Kidney (tissue), 14 donors: ENCODE data around the gene SPAG5. TPM values are rescaled to one million over a fixed set of nuclear protein-coding genes. Genes with fewer than 3 reads are reported as not detected.
A peak's percentile ranks its signal among the peaks of the same experiment; 100 is the strongest.

ENCODE experiments used
- DNase-seq, 5 donors: peaks; one replicate each; pipeline ENCODE4 v3.0.0-alpha.2; 2013 to 2020
- FAIRE-seq: peaks from 2 replicates; lab custom pipeline; 2012; peaks lifted over from hg19 to GRCh38; lab: Jason Lieb, UNC
- H3K27ac ChIP-seq, 2 donors: one replicate each; pipeline ENCODE4 v1.7.0; 2013; ENCODE audit warnings: low read depth in 2 of 2, low read length in 2 of 2, inconsistent platforms in 1 of 2
- H3K27me3 ChIP-seq: one replicate; pipeline ENCODE4 v1.7.1; 2013; ENCODE audit warnings: low read length, inconsistent platforms; ENCODE audit not compliant: control insufficient read depth, insufficient read depth
- H3K36me3 ChIP-seq, 3 donors: one replicate each; pipeline versions ENCODE4 v1.7.0 to v1.7.1; 2013; ENCODE audit warnings: low read length in 3 of 3, control low read depth in 1 of 3, inconsistent platforms in 1 of 3; ENCODE audit not compliant: insufficient read depth in 3 of 3, control insufficient read depth in 2 of 3
- H3K4me1 ChIP-seq, 3 donors: one replicate each; pipeline versions ENCODE4 v1.7.0 to v1.7.1; 2013; ENCODE audit warnings: low read length in 3 of 3, inconsistent platforms in 1 of 3, low read depth in 1 of 3; ENCODE audit not compliant: control insufficient read depth in 2 of 3, insufficient read depth in 2 of 3
- H3K4me3 ChIP-seq, 3 donors: one replicate each; pipeline versions ENCODE4 v1.7.0 to v1.8.1; 2013; ENCODE audit warnings: low read length in 3 of 3, control low read depth in 1 of 3, inconsistent platforms in 1 of 3
- H3K9ac ChIP-seq, 3 donors: one replicate each; pipeline versions ENCODE4 v1.7.0 to v1.7.1; 2013; ENCODE audit warnings: low read length in 3 of 3, control low read depth in 1 of 3, inconsistent platforms in 1 of 3
- H3K9me3 ChIP-seq, 3 donors: one replicate each; pipeline versions ENCODE4 v1.7.0 to v1.7.1; 2013; ENCODE audit warnings: low read length in 3 of 3, control low read depth in 1 of 3, inconsistent platforms in 1 of 3; ENCODE audit not compliant: control insufficient read depth in 2 of 3, insufficient read depth in 1 of 3
- CTCF ChIP-seq: IDR thresholded peaks from 3 replicates; pipeline ENCODE4 v1.5.1; 2012; ENCODE audit warnings: mild to moderate bottlenecking, moderate library complexity, borderline replicate concordance; ENCODE audit not compliant: insufficient read depth; ENCODE audit errors: extremely low read depth
- intact Hi-C: fragments of 100-400 bp; cut with DNase I; formaldehyde crosslinking; loops from one replicate; pipeline ENCODE4 v1.11.1; 2022
- polyA plus RNA-seq: library from polyadenylated mRNA; stranded (reverse); fragments of 350-450 nt; fragmentation: Illumina TruSeq; extraction: RNeasy Lipid Tissue Mini Kit (QIAGEN cat#74804); gene quantifications from one replicate; pipeline ENCODE4 v1.2.3, GENCODE V29; 2014; ENCODE audit warnings: low read depth, low replicate concordance; ENCODE audit not compliant: insufficient read depth
- total RNA-seq: library from RNA; stranded (reverse); fragmentation: NEBNext Ultra II Directional; extraction: Animal tissue kit (Norgen Biotek cat#: 25700); gene quantifications from one replicate; pipeline ENCODE4 v1.2.1, GENCODE V29; 2021
- donor health status: control.
- donor health status: control.
- donor health status: control.
- donor health status: control.
- donor health status: control.
- donor health status: DM: yes; HTN: yes; CAD: no.
- donor health status: Normal renal cell carcinoma (clear cell type).

SPAG5 gene
- total and polyA plus RNA-seq, 2 donors from 2014 or later: 7.4 to 123 TPM

DNA sequence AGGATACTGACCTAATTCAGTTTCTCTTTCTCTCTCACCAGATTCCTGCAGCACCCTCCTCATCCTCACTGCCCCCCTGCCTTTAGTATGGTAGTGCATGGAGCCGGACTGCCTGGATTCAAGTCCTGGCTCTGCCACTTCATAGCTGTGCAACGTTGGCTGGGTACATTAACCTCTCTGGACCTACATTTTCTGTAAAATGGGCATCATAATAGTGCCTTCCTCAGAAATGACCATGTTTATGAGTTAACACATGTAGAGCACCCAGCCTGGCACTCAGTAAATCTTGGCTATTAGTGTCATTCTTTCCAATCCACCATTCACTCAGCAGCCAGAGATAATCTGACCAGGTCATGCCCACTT lies 53.7 kb downstream of the SPAG5 start:
- Histone ChIP-seq H3K4me3 (no peak overlapping the region), H3K27ac (no peak overlapping the region), H3K9ac (no peak overlapping the region), H3K9me3 (no peaks in the 10 kb centered on the region), H3K36me3 (no peaks in the 10 kb centered on the region), H3K27me3 (no peaks in the 10 kb centered on the region), H3K4me1 (no peaks in the 10 kb centered on the region)
- TF ChIP-seq CTCF: no peak
- intact Hi-C loops: no loop called here
- DNase-seq (peak in 1 of 5 donors; percentile 2), FAIRE-seq (no peak)

GRCh38 chr17:28544402-28545140 lies 54.3 kb downstream of the SPAG5 start:
- TF ChIP-seq CTCF: no peak
- FAIRE-seq (no peak), DNase-seq (peak in 1 of 5 donors; percentile 17)
- Histone ChIP-seq H3K4me3 (no peak overlapping the region), H3K36me3 (no peaks in the 10 kb centered on the region), H3K9ac (no peak overlapping the region), H3K4me1 (no peaks in the 10 kb centered on the region), H3K9me3 (no peaks in the 10 kb centered on the region), H3K27me3 (no peaks in the 10 kb centered on the region), H3K27ac (no peak overlapping the region)
- intact Hi-C loops: no loop called here

GRCh38 chr17:28541439-28541838 lies 57.4 kb downstream of the SPAG5 start:
- DNase-seq (no peak), FAIRE-seq (no peak)
- intact Hi-C loops: no loop called here
- Histone ChIP-seq H3K4me3 (no peak overlapping the region), H3K4me1 (no peaks in the 10 kb centered on the region), H3K27me3 (no peaks in the 10 kb centered on the region), H3K27ac (no peak overlapping the region), H3K36me3 (no peaks in the 10 kb centered on the region), H3K9ac (no peak overlapping the region), H3K9me3 (no peaks in the 10 kb centered on the region)
- no peak for TF ChIP-seq CTCF
